Testis (tissue), 3 donors: ENCODE results near the gene SASH3. TPM values are rescaled to one million over a fixed set of nuclear protein-coding genes. Genes with fewer than 3 reads are reported as not detected.
A peak's percentile ranks its signal among the peaks of the same experiment; 100 is the strongest.

Experiments used
- DNase-seq: peaks from one replicate; pipeline ENCODE4 v3.0.0-alpha.2; 2019
- H3K27ac ChIP-seq, 2 donors: fragments of 200-600 bp; sonication (generic); one replicate each; pipeline ENCODE4 v1.5.1; 2019
- H3K27me3 ChIP-seq: fragments of 200-600 bp; sonication (generic); one replicate; pipeline ENCODE4 v1.5.1; 2019
- H3K36me3 ChIP-seq: fragments of 200-600 bp; sonication (generic); one replicate; pipeline ENCODE4 v1.5.1; 2017; ENCODE audit warnings: low read depth; ENCODE audit errors: missing control alignments
- H3K4me1 ChIP-seq: fragments of 200-600 bp; sonication (generic); one replicate; pipeline ENCODE4 v1.5.1; 2019
- H3K4me3 ChIP-seq, 2 donors: fragments of 200-600 bp; sonication (generic); one replicate each; pipeline ENCODE4 v1.5.1; 2017 to 2019
- H3K9me3 ChIP-seq: fragments of 200-600 bp; sonication (generic); one replicate; pipeline ENCODE4 v1.5.1; 2017
- POLR2A ChIP-seq: fragments of 450-650 bp; IDR thresholded peaks from one replicate; pipeline ENCODE4 v1.6.1; 2017; ENCODE audit warnings: antibody characterized with exemption, mild to moderate bottlenecking, moderate library complexity
- WGBS, 2 donors: methylation state at CpG; one replicate each; pipeline ENCODE4 v1.1.5; 2018; 5-methylcytosine and 5-hydroxymethylcytosine counted together
- intact Hi-C: fragments of 100-400 bp; cut with DNase I; formaldehyde crosslinking; loops from one replicate; pipeline ENCODE4 v1.15.1; 2023; ENCODE audit warnings: low total_unique reads
- polyA plus RNA-seq: library from polyadenylated mRNA; stranded (reverse); fragments of 350-450 nt; fragmentation: Illumina TruSeq; extraction: RNeasy Lipid Tissue Mini Kit (QIAGEN cat#74804); gene quantifications from one replicate; pipeline ENCODE4 v1.2.3, GENCODE V29; 2014; ENCODE audit warnings: low read depth, low replicate concordance; ENCODE audit not compliant: insufficient read depth
- total RNA-seq, 2 donors: library from RNA; depleted of rRNA; stranded (reverse); fragments of >200 nt; gene quantifications; one replicate each; pipeline ENCODE4 v1.2.3, GENCODE V29; 2016
- TF ChIP-seq, protein P1 (sequence below), 3 experiments: fragments of 450-650 bp in 2 of 3; fragments of 200-600 bp in 1 of 3; sonication (generic) in 1 of 3; IDR thresholded peaks; one replicate each; pipeline ENCODE4 v1.5.1; 2016 to 2019; ENCODE audit warnings: antibody characterized with exemption in 3 of 3, mild to moderate bottlenecking in 2 of 3, moderate library complexity in 1 of 3

SASH3 gene
- total and polyA plus RNA-seq, 3 donors from 2014 or later = 0.47 to 4.8 (median 2.0) TPM

GRCh38 chrX:129833153-129833990 is 53.6 kb downstream of the SASH3 start:
- no peak overlapping the region for H3K27ac ChIP-seq
- WGBS, 2 donors = 84 to 89% methylated on average over 5 of the region's 5 CpGs
- no peak overlapping the region for H3K4me3 ChIP-seq
- no peaks in the 10 kb centered on the region for H3K9me3 ChIP-seq
- no peak for DNase-seq
- no peaks in the 10 kb centered on the region for H3K4me1 ChIP-seq
- no peaks in the 10 kb centered on the region for H3K27me3 ChIP-seq
- TF ChIP-seq, protein P1, sequence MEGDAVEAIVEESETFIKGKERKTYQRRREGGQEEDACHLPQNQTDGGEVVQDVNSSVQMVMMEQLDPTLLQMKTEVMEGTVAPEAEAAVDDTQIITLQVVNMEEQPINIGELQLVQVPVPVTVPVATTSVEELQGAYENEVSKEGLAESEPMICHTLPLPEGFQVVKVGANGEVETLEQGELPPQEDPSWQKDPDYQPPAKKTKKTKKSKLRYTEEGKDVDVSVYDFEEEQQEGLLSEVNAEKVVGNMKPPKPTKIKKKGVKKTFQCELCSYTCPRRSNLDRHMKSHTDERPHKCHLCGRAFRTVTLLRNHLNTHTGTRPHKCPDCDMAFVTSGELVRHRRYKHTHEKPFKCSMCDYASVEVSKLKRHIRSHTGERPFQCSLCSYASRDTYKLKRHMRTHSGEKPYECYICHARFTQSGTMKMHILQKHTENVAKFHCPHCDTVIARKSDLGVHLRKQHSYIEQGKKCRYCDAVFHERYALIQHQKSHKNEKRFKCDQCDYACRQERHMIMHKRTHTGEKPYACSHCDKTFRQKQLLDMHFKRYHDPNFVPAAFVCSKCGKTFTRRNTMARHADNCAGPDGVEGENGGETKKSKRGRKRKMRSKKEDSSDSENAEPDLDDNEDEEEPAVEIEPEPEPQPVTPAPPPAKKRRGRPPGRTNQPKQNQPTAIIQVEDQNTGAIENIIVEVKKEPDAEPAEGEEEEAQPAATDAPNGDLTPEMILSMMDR (IDR thresholded peaks at IDR 0.05) = no peak
- TF ChIP-seq POLR2A = no peak
- no peaks in the 10 kb centered on the region for H3K36me3 ChIP-seq
- intact Hi-C loops = no loop called here

GRCh38 chrX:129836827-129837226 is 57.1 kb downstream of the SASH3 start:
- no peaks in the 10 kb centered on the region for H3K9me3 ChIP-seq
- no peak overlapping the region for H3K27ac ChIP-seq
- H3K4me3 ChIP-seq = no peak overlapping the region
- no peak for TF ChIP-seq POLR2A
- TF ChIP-seq, protein P1 (IDR thresholded peaks at IDR 0.05) = no peak
- H3K27me3 ChIP-seq = no peaks in the 10 kb centered on the region
- no peak for DNase-seq
- no peaks in the 10 kb centered on the region for H3K4me1 ChIP-seq
- WGBS, 2 donors = 72 to 91% methylated on average over 2 to 3 of the region's 3 CpGs
- intact Hi-C loops = no loop called here
- no peaks in the 10 kb centered on the region for H3K36me3 ChIP-seq

DNA sequence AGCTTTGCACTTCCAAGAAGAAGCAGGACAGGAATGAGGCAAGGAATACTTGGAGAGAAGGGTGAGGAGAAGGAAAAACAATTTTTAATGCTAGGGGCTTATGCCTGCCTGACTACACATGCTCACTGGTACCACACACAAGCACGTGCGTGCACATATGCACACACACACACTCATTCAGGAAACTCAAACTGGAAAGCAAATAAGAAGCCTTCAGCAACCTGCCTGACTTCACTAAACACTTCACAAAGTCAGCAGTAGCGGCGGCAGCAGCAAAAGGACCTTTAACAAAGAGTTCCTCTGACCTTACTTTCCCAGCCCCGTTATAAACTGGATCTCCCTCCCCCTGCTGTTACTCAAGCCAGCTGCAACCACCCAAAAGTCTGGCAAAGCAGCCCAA is 60.6 kb downstream of the SASH3 start:
- Histone ChIP-seq H3K4me3 (no peak overlapping the region), H3K36me3 (no peaks in the 10 kb centered on the region), H3K27ac (no peak overlapping the region), H3K27me3 (no peaks in the 10 kb centered on the region), H3K9me3 (no peaks in the 10 kb centered on the region), H3K4me1 (no peaks in the 10 kb centered on the region)
- 71 to 75% methylated on average over 3 to 5 of the region's 5 CpGs for WGBS, 2 donors
- intact Hi-C loops = no loop called here
- no peak for DNase-seq
- TF ChIP-seq, protein P1 (IDR thresholded peaks at IDR 0.05) = no peak
- TF ChIP-seq POLR2A = no peak

GRCh38 chrX:129842510-129843208 is 62.9 kb downstream of the SASH3 start:
- intact Hi-C loops = no loop called here
- Histone ChIP-seq H3K36me3 (no peaks in the 10 kb centered on the region), H3K27ac (peak overlapping the region; percentile 45 to 53), H3K9me3 (no peaks in the 10 kb centered on the region), H3K4me1 (no peaks in the 10 kb centered on the region), H3K4me3 (peak overlapping the region; percentile 64 to 73), H3K27me3 (no peaks in the 10 kb centered on the region)
- DNase-seq = peak; percentile 16
- no peak for TF ChIP-seq POLR2A
- TF ChIP-seq, protein P1 (IDR thresholded peaks at IDR 0.05) = no peak
- WGBS, 2 donors = 10 to 12% methylated on average over 11 of the region's 17 CpGs
